ENCODE results near the gene GATC. TPM values are rescaled to one million over a fixed set of nuclear protein-coding genes. Genes with fewer than 3 reads are reported as not detected.

GATC gene
- total and polyA plus RNA-seq, 2 of the 4 experiments (the other 2 are of a cell fraction): 8.7 to 16.5 TPM

GRCh38 chr12:120403869-120404268 is 42.4 kb upstream of the GATC start:
- H2BK15ac ChIP-seq (ENCODE audit: low read depth, low read length): no peak overlapping the region
- no peaks in the 10 kb centered on the region for H3K79me1 ChIP-seq (ENCODE audit: low read depth in 1 of 2, low read length in 2 of 2)
- TF ChIP-seq ELK1 (IDR thresholded peaks at IDR 0.05; ENCODE audit: borderline replicate concordance, low read depth, low read length): no peak
- no peak for TF ChIP-seq POLR2A (IDR thresholded peaks at IDR 0.05; ENCODE audit: low read depth, low read length)
- no peak for TF ChIP-seq RAD21 (IDR thresholded peaks at IDR 0.05; ENCODE audit: low read length)
- no peak for TF ChIP-seq SMC3 (IDR thresholded peaks at IDR 0.05; ENCODE audit: low read depth, low read length)
- no peak for TF ChIP-seq CTCF (conservative IDR thresholded peaks at IDR 0.05; ENCODE audit: low read depth, low read length)
- no peak for TF ChIP-seq CHD1 (IDR thresholded peaks at IDR 0.05; ENCODE audit: low read depth, low read length)
- TF ChIP-seq MXI1 (IDR thresholded peaks at IDR 0.05; ENCODE audit: borderline replicate concordance, low read depth, low read length): no peak
- TF ChIP-seq BHLHE40 (IDR thresholded peaks at IDR 0.05; ENCODE audit: low read depth, low read length): no peak
- TF ChIP-seq MAFK (IDR thresholded peaks at IDR 0.05; ENCODE audit: low read depth, low read length): no peak
- TF ChIP-seq MAZ (IDR thresholded peaks at IDR 0.05; ENCODE audit: borderline replicate concordance, low read depth, low read length): no peak
- TF ChIP-seq FOS (IDR thresholded peaks at IDR 0.05; ENCODE audit: low read depth, low read length): no peak
- no peak for TF ChIP-seq RFX5 (IDR thresholded peaks at IDR 0.05; ENCODE audit: low read depth, low read length)
- TF ChIP-seq USF2 (IDR thresholded peaks at IDR 0.05; ENCODE audit: low read depth, low read length): no peak
- TF ChIP-seq RCOR1 (IDR thresholded peaks at IDR 0.05; ENCODE audit: insufficient replicate concordance, low read length): no peak
- TF ChIP-seq CEBPB (IDR thresholded peaks at IDR 0.05; ENCODE audit: low read depth, low read length): no peak
- TF ChIP-seq NFE2L2 (IDR thresholded peaks at IDR 0.05; ENCODE audit: low read depth, low read length): no peak
- no peak overlapping the region for H3K14ac ChIP-seq (replicated peaks; ENCODE audit: low read depth, low read length)
- WGBS, 2 experiments (ENCODE audit: extremely low coverage in 2 of 2, insufficient read length in 1 of 2): 20% methylated on average over 1 of the region's 3 CpGs; no CpG with 5 or more reads in 1 of the 2 experiments
- no peaks in the 10 kb centered on the region for H3K36me3 ChIP-seq (ENCODE audit: control insufficient read depth, insufficient read depth, low read length)
- DNase-seq (no peak), ATAC-seq (ENCODE audit: low read depth) (no peak)
- no peak overlapping the region for H2AFZ ChIP-seq (replicated peaks; ENCODE audit: low read length, poor library complexity)
- no peak overlapping the region for H3K4ac ChIP-seq (ENCODE audit: low read depth, low read length)
- H3K27ac ChIP-seq (ENCODE audit: insufficient read depth, low read length): no peak overlapping the region
- H4K20me1 ChIP-seq (ENCODE audit: insufficient read depth, low read length): no peaks in the 10 kb centered on the region
- no peak overlapping the region for H2AK5ac ChIP-seq (ENCODE audit: low read depth, low read length)
- no peak overlapping the region for H3K23ac ChIP-seq (ENCODE audit: low read depth, low read length)
- BruUV-seq (replicated peaks): no TSS peak
- peaks cover 6% of the 10 kb centered on the region; the same call in 1 of the 2 replicates for H3K9me3 ChIP-seq (ENCODE audit: control insufficient read depth, insufficient read depth, low read length)
- in situ Hi-C loops (cut with MboI; ENCODE audit: low sequenced_read_pairs): no loop called here
- no peaks in the 10 kb centered on the region for H3K4me1 ChIP-seq (ENCODE audit: control insufficient read depth, insufficient read depth, low read length)
- no peak overlapping the region for H3K9ac ChIP-seq (ENCODE audit: low read depth, low read length)
- no peak overlapping the region for H4K91ac ChIP-seq (ENCODE audit: insufficient read depth, low read depth, low read length)
- no peak overlapping the region for H2BK120ac ChIP-seq (ENCODE audit: low read depth, low read length)
- no peak overlapping the region for H3K4me3 ChIP-seq (ENCODE audit: insufficient read depth, low read depth, low read length)
- H3K18ac ChIP-seq (ENCODE audit: low read depth, low read length): no peak overlapping the region
- H2BK5ac ChIP-seq (ENCODE audit: low read depth, low read length, poor library complexity, severe bottlenecking): no peak overlapping the region
- intact Hi-C loops (cut with micrococcal nuclease): no loop called here
- no peak overlapping the region for H4K8ac ChIP-seq (ENCODE audit: low read depth in 2 of 2, low read length in 2 of 2)
- no peak overlapping the region for H3K56ac ChIP-seq (ENCODE audit: extremely low read depth, insufficient read depth, low read length)
- peaks cover 21% of the 10 kb centered on the region for H3K27me3 ChIP-seq (ENCODE audit: control insufficient read depth, insufficient read depth, low read length)
- H3K4me2 ChIP-seq (ENCODE audit: low read depth, low read length): no peak overlapping the region
- no peak overlapping the region for H4K5ac ChIP-seq (ENCODE audit: low read depth, low read length)
- no peaks in the 10 kb centered on the region for H3K9me1 ChIP-seq (ENCODE audit: insufficient read depth, low read length)
- H2BK20ac ChIP-seq (ENCODE audit: low read depth, low read length): no peak overlapping the region
- dilution Hi-C loops (cut with HindIII; ENCODE audit: low sequenced_read_pairs, unreplicated experiment): no loop called here
- POLR2A ChIA-PET (ENCODE audit: unreplicated experiment): no interaction called here
- no peak overlapping the region for H2AK9ac ChIP-seq (replicated peaks; ENCODE audit: low read depth, low read length, poor library complexity)
- CTCF ChIA-PET: no interaction called here
